ENCODE measurements around the gene RPS27.

- no peak for TF ChIP-seq GATA2 (IDR thresholded peaks at IDR 0.05; ENCODE audit: low read depth, low read length)
- no peak for TF ChIP-seq GATA3 (IDR thresholded peaks at IDR 0.05; ENCODE audit: low read depth, low read length)
Observed at GRCh38 chr1:153985341-153985912, 5.1 kb upstream of the RPS27 start.
